KOPT-K1 (cell line): ENCODE data around the gene PALM.
"Not testable (repeated sequence)": the region's sequence is repeated elsewhere in the genome, so short reads cannot be mapped to it uniquely, and the experiment has no call there.

ENCODE experiments used
- H3K27ac ChIP-seq: fragments of 200-600 bp; sonication (generic); 2 replicates; pipeline ENCODE4 v1.5.1; 2016; ENCODE audit warnings: antibody characterized with exemption, mild to moderate bottlenecking, low read depth, low read length; ENCODE audit not compliant: poor library complexity, severe bottlenecking
- H3K36me3 ChIP-seq: fragments of 200-600 bp; sonication (generic); 2 replicates; pipeline ENCODE4 v1.5.1; 2017; ENCODE audit warnings: antibody characterized with exemption, mild to moderate bottlenecking, low read length, moderate library complexity; ENCODE audit not compliant: insufficient read depth
- H3K9me3 ChIP-seq: fragments of 200-600 bp; sonication (generic); 2 replicates; pipeline ENCODE4 v1.5.1; 2017; ENCODE audit warnings: antibody characterized with exemption, low read length, mild to moderate bottlenecking; ENCODE audit not compliant: insufficient read depth, poor library complexity, severe bottlenecking

Gene PALM

GRCh38 chr19:731000-731399 is 22.3 kb downstream of the PALM start:
- Histone ChIP-seq H3K36me3 (no peaks in the 10 kb centered on the region), H3K9me3 (no peaks in the 10 kb centered on the region), H3K27ac (no peak overlapping the region)

GRCh38 chr19:732148-733069 is 23.7 kb downstream of the PALM start:
- H3K36me3 ChIP-seq = no peaks in the 10 kb centered on the region
- no peaks in the 10 kb centered on the region for H3K9me3 ChIP-seq
- no peak overlapping the region for H3K27ac ChIP-seq

- H3K36me3 ChIP-seq = no peaks in the 10 kb centered on the region
- H3K27ac ChIP-seq = no peak overlapping the region
- H3K9me3 ChIP-seq = no peaks in the 10 kb centered on the region
Measured at GRCh38 chr19:734716-735115, 26.0 kb downstream of the PALM start.

GRCh38 chr19:736125-736524 is 27.4 kb downstream of the PALM start:
- Histone ChIP-seq H3K36me3 (no peaks in the 10 kb centered on the region), H3K9me3 (no peaks in the 10 kb centered on the region), H3K27ac (no peak overlapping the region)

- Histone ChIP-seq H3K36me3 (no peaks in the 10 kb centered on the region), H3K27ac (no peak overlapping the region), H3K9me3 (no peaks in the 10 kb centered on the region)
Measured at GRCh38 chr19:737591-738093, 28.9 kb downstream of the PALM start.

- Histone ChIP-seq H3K27ac (no peak overlapping the region), H3K9me3 (no peaks in the 10 kb centered on the region), H3K36me3 (no peaks in the 10 kb centered on the region)
Measured at GRCh38 chr19:738509-739128, 29.9 kb downstream of the PALM start.

- Histone ChIP-seq H3K36me3 (no peaks in the 10 kb centered on the region), H3K27ac (no peak overlapping the region), H3K9me3 (no peaks in the 10 kb centered on the region)
Measured at GRCh38 chr19:739998-740715, 31.4 kb downstream of the PALM start.

- not testable (repeated sequence) for H3K9me3 ChIP-seq, H3K36me3 ChIP-seq, H3K27ac ChIP-seq
Measured at GRCh38 chr19:740816-741505, 32.2 kb downstream of the PALM start.

GRCh38 chr19:741506-742131 is 32.9 kb downstream of the PALM start:
- no peak overlapping the region for H3K27ac ChIP-seq
- H3K36me3 ChIP-seq = no peaks in the 10 kb centered on the region
- peaks cover 2% of the 10 kb centered on the region for H3K9me3 ChIP-seq

GRCh38 chr19:742540-743075 is 33.9 kb downstream of the PALM start:
- H3K36me3 ChIP-seq = no peaks in the 10 kb centered on the region
- no peak overlapping the region for H3K27ac ChIP-seq
- peaks cover 12% of the 10 kb centered on the region for H3K9me3 ChIP-seq

GRCh38 chr19:743168-743687 is 34.5 kb downstream of the PALM start:
- H3K9me3 ChIP-seq = peaks cover 18% of the 10 kb centered on the region
- no peaks in the 10 kb centered on the region for H3K36me3 ChIP-seq
- H3K27ac ChIP-seq = no peak overlapping the region

GRCh38 chr19:745138-745537 is 36.4 kb downstream of the PALM start:
- H3K27ac ChIP-seq, H3K36me3 ChIP-seq: not testable (repeated sequence)
- H3K9me3 ChIP-seq = peaks cover 18% of the 10 kb centered on the region

- Histone ChIP-seq H3K9me3 (peaks cover 18% of the 10 kb centered on the region), H3K36me3 (no peaks in the 10 kb centered on the region), H3K27ac (no peak overlapping the region)
Measured at GRCh38 chr19:746208-746819, 37.6 kb downstream of the PALM start.

GRCh38 chr19:746956-747355 is 38.2 kb downstream of the PALM start:
- H3K27ac ChIP-seq = no peak overlapping the region
- H3K9me3 ChIP-seq = peaks cover 18% of the 10 kb centered on the region
- no peaks in the 10 kb centered on the region for H3K36me3 ChIP-seq
